ENCODE data around the gene IQSEC1.

- no peak for TF ChIP-seq CTCF (IDR thresholded peaks at IDR 0.05; ENCODE audit: insufficient read depth, low read length, poor library complexity, severe bottlenecking)
- TF ChIP-seq EZH2phosphoT487 (conservative IDR thresholded peaks at IDR 0.05; ENCODE audit: low read length) = no peak
Observed at GRCh38 chr3:12854565-12854964, 218.7 kb downstream of the IQSEC1 start.
